Frontal cortex (tissue), 4 donors: ENCODE results near the gene CTTNBP2NL. TPM values are rescaled to one million over a fixed set of nuclear protein-coding genes. Genes with fewer than 3 reads are reported as not detected.

ENCODE experiments used
- DNase-seq, 2 donors: peaks; one replicate each; pipeline ENCODE4 v3.0.0; 2012; ENCODE audit warnings: low spot score in 2 of 2
- FAIRE-seq: peaks from 2 replicates; lab custom pipeline; 2012; peaks lifted over from hg19 to GRCh38; lab: Jason Lieb, UNC
- small RNA-seq: library from RNA; depleted of rRNA; stranded (forward); fragments of <200 nt; gene quantifications from one replicate; pipeline ENCODE3, GENCODE V24; 2014
- total RNA-seq: library from RNA; depleted of rRNA; stranded (reverse); fragments of >200 nt; gene quantifications from one replicate; pipeline ENCODE4 v1.2.3, GENCODE V29; 2014
- donor health status: control.
- donor health status: control.
- donor health status: control.

Gene CTTNBP2NL
- total RNA-seq, 1 donor from 2014 or later: 22.8 TPM

- FAIRE-seq: no peak
These were observed 106.0 kb downstream of the CTTNBP2NL start for GRCh38 chr1:112501810-112502641.

GRCh38 chr1:112502826-112503225 lies 106.8 kb downstream of the CTTNBP2NL start:
- FAIRE-seq: no peak
- no peak for DNase-seq

More at GRCh38 chr1:112501810-112502641, 106.0 kb downstream of the CTTNBP2NL start:
- peak; percentile 67 to 76 for DNase-seq

GRCh38 chr1:112504001-112504660 lies 108.1 kb downstream of the CTTNBP2NL start:
- FAIRE-seq: no peak

GRCh38 chr1:112504661-112505399 lies 108.8 kb downstream of the CTTNBP2NL start:
- DNase-seq (no peak), FAIRE-seq (no peak)

More at GRCh38 chr1:112504001-112504660, 108.1 kb downstream of the CTTNBP2NL start:
- DNase-seq: no peak

- FAIRE-seq (no peak), DNase-seq (no peak)
These were observed 109.4 kb downstream of the CTTNBP2NL start for GRCh38 chr1:112505400-112505785.

GRCh38 chr1:112505878-112506277 lies 109.9 kb downstream of the CTTNBP2NL start:
- FAIRE-seq (no peak), DNase-seq (no peak)

- FAIRE-seq: no peak
- no peak for DNase-seq
These were observed 110.3 kb downstream of the CTTNBP2NL start for GRCh38 chr1:112506306-112506705.

GRCh38 chr1:112506731-112507130 lies 110.7 kb downstream of the CTTNBP2NL start:
- no peak for FAIRE-seq
- DNase-seq: no peak

- DNase-seq (no peak), FAIRE-seq (no peak)
These were observed 111.3 kb downstream of the CTTNBP2NL start for GRCh38 chr1:112507336-112507735.

GRCh38 chr1:112507921-112508277 lies 111.9 kb downstream of the CTTNBP2NL start:
- DNase-seq: no peak
- no peak for FAIRE-seq

GRCh38 chr1:112508278-112509004 lies 112.4 kb downstream of the CTTNBP2NL start, which contains the start of gene WNT2B:
Gene WNT2B, plus strand, starts transcription at chr1:112508965. Its CDS starts 298 bp downstream, at chr1:112509263.
- FAIRE-seq (no peak), DNase-seq (peak in 1 of 2 donors; percentile 76)

GRCh38 chr1:112509005-112509659 lies 113.1 kb downstream of the CTTNBP2NL start:
- FAIRE-seq (no peak), DNase-seq (no peak)

- FAIRE-seq: no peak
- no peak for DNase-seq
These were observed 113.7 kb downstream of the CTTNBP2NL start for GRCh38 chr1:112509660-112510178.

- no peak for FAIRE-seq
- no peak for DNase-seq
These were observed 114.3 kb downstream of the CTTNBP2NL start for GRCh38 chr1:112510340-112510739.

Small RNA genes lying within 50 kb of the gene (small RNA-seq; reads per million reads assigned to genes)
- not detected for gene RF01210

Other genes with a start within 250 kb of the CTTNBP2NL start
- gene WNT2B, start 112.8 kb downstream of the CTTNBP2NL start, total RNA-seq: 2.0 TPM
- gene ST7L, start 222.9 kb downstream of the CTTNBP2NL start, total RNA-seq: 35.9 TPM
- gene CAPZA1, start 223.6 kb downstream of the CTTNBP2NL start, total RNA-seq: 90.9 TPM